H1 (cell line): ENCODE measurements around the gene KLHL24. TPM values are rescaled to one million over a fixed set of nuclear protein-coding genes. Genes with fewer than 3 reads are reported as not detected.

Source experiments
- CTCF ChIA-PET: fragments of 300-600 bp; sonication (Branson Sonifier 250); formaldehyde crosslinking; loops from one replicate; lab custom pipeline; 2021; ENCODE audit not compliant: partially characterized antibody; lab: Charles Lee
- POLR2A ChIA-PET: fragments of 300-600 bp; sonication (Branson Sonifier 250); formaldehyde crosslinking; loops from one replicate; lab custom pipeline; 2021; ENCODE audit warnings: inconsistent platforms; ENCODE audit not compliant: partially characterized antibody; lab: Charles Lee
- DNase-seq, 2 experiments: peaks; one replicate each; pipeline versions ENCODE4 v3.0.0 to v3.0.0-alpha.2; 2010 to 2022; ENCODE audit warnings: low spot score in 2 of 2, low read depth in 1 of 2, mixed read lengths in 1 of 2
- FAIRE-seq: peaks from 2 replicates; lab custom pipeline; 2011; peaks lifted over from hg19 to GRCh38; lab: Jason Lieb, UNC
- H2AFZ ChIP-seq: 2 replicates; pipeline ENCODE4 v1.8.1; 2012; ENCODE audit warnings: low read length, inconsistent platforms
- H2AK5ac ChIP-seq: 2 replicates; pipeline ENCODE4 v1.6.1; 2013; ENCODE audit warnings: low read depth, low read length
- H2BK120ac ChIP-seq: replicated peaks from 2 replicates; pipeline ENCODE3; 2013; ENCODE audit warnings: low read depth, low read length, inconsistent platforms
- H2BK12ac ChIP-seq: 2 replicates; pipeline ENCODE4 v1.6.1; 2013; ENCODE audit warnings: low read depth, low read length
- H2BK15ac ChIP-seq: 2 replicates; pipeline ENCODE4 v1.6.1; 2013; ENCODE audit warnings: low read length
- H2BK20ac ChIP-seq: 2 replicates; pipeline ENCODE4 v1.6.1; 2013; ENCODE audit warnings: low read length
- H2BK5ac ChIP-seq: 2 replicates; pipeline ENCODE4 v1.6.1; 2013; ENCODE audit warnings: low read depth, low read length
- H3K14ac ChIP-seq: 2 replicates; pipeline ENCODE4 v1.6.1; 2013; ENCODE audit warnings: inconsistent platforms; ENCODE audit not compliant: insufficient read length
- H3K18ac ChIP-seq: 2 replicates; pipeline ENCODE4 v1.6.1; 2013; ENCODE audit warnings: low read length; ENCODE audit errors: extremely low read depth
- H3K23ac ChIP-seq: 2 replicates; pipeline ENCODE4 v1.6.1; 2013; ENCODE audit warnings: inconsistent platforms; ENCODE audit not compliant: insufficient read length
- H3K23me2 ChIP-seq: 2 replicates; pipeline ENCODE4 v1.6.1; 2013; ENCODE audit warnings: low read depth, low read length
- H3K27ac ChIP-seq: 2 replicates; pipeline ENCODE4 v1.6.1; 2011; ENCODE audit warnings: low read depth, low read length, inconsistent platforms
- H3K27me3 ChIP-seq, 4 experiments: replicated peaks in 1 of 4; 1 replicate in 1 of 4; 2 replicates in 3 of 4; pipeline versions ENCODE4 v1.6.1 to v1.8.1; 2011 to 2013; ENCODE audit warnings: low read length in 3 of 4, mild to moderate bottlenecking in 3 of 4, inconsistent platforms in 2 of 4, mixed read lengths in 2 of 4, moderate library complexity in 1 of 4; ENCODE audit not compliant: control insufficient read depth in 3 of 4, insufficient read depth in 3 of 4; ENCODE audit errors: extremely low read depth in 1 of 4
- H3K36me3 ChIP-seq, 4 experiments: 2 replicates each; pipeline versions ENCODE4 v1.6.1 to v1.8.1; 2011 to 2013; ENCODE audit warnings: mild to moderate bottlenecking in 4 of 4, low read length in 3 of 4, moderate library complexity in 2 of 4, control low read depth in 1 of 4, inconsistent platforms in 1 of 4; ENCODE audit not compliant: insufficient read depth in 4 of 4, control insufficient read depth in 2 of 4
- H3K4ac ChIP-seq: replicated peaks from 2 replicates; pipeline ENCODE3; 2013; ENCODE audit warnings: low read length, low read depth, mixed read lengths, inconsistent platforms; ENCODE audit not compliant: insufficient read length
- H3K4me1 ChIP-seq, 4 experiments: replicated peaks in 1 of 4; 1 replicate in 1 of 4; 2 replicates in 3 of 4; pipeline versions ENCODE4 v1.6.1 to v1.8.1; 2011 to 2013; ENCODE audit warnings: low read length in 3 of 4, inconsistent platforms in 2 of 4, mixed read lengths in 1 of 4; ENCODE audit not compliant: insufficient read depth in 4 of 4, control insufficient read depth in 3 of 4
- H3K4me2 ChIP-seq, 2 experiments: 2 replicates each; pipeline versions ENCODE4 v1.6.1 to v1.8.1; 2011 to 2013; ENCODE audit warnings: low read depth in 2 of 2, low read length in 2 of 2, control low read depth in 1 of 2, inconsistent platforms in 1 of 2, mild to moderate bottlenecking in 1 of 2; ENCODE audit not compliant: insufficient read depth in 1 of 2
- H3K4me3 ChIP-seq, 4 experiments: fragments of 200-600, 300-600 bp in 1 of 4; sonication (generic), shearing (Covaris generic), sonication (Bioruptor Twin) in 1 of 4; 2 replicates each; pipeline versions ENCODE4 v1.5.1 to v1.8.1; 2011 to 2016; ENCODE audit warnings: low read length in 4 of 4, low read depth in 3 of 4, control low read depth in 2 of 4, inconsistent platforms in 2 of 4, mild to moderate bottlenecking in 2 of 4, mixed read lengths in 1 of 4, moderate library complexity in 1 of 4; ENCODE audit not compliant: insufficient read depth in 2 of 4; ENCODE audit errors: extremely low read depth in 1 of 4
- H3K56ac ChIP-seq: replicated peaks from 2 replicates; pipeline ENCODE3; 2013; ENCODE audit warnings: low read depth, mild to moderate bottlenecking, mixed read lengths, low read length, inconsistent platforms; ENCODE audit not compliant: insufficient read length
- H3K79me1 ChIP-seq: 2 replicates; pipeline ENCODE4 v1.6.1; 2013; ENCODE audit warnings: low read depth, low read length, control low read depth
- H3K79me2 ChIP-seq, 2 experiments: 2 replicates each; pipeline versions ENCODE4 v1.6.1 to v1.8.1; 2012 to 2013; ENCODE audit warnings: low read length in 2 of 2, mild to moderate bottlenecking in 2 of 2, inconsistent platforms in 1 of 2; ENCODE audit not compliant: insufficient read depth in 2 of 2, control insufficient read depth in 1 of 2
- H3K9ac ChIP-seq, 4 experiments: replicated peaks in 1 of 4; 1 replicate in 1 of 4; 2 replicates in 3 of 4; pipeline versions ENCODE4 v1.6.1 to v1.8.1; 2011 to 2013; ENCODE audit warnings: low read depth in 3 of 4, low read length in 3 of 4, control low read depth in 2 of 4, mild to moderate bottlenecking in 2 of 4, moderate library complexity in 2 of 4, inconsistent platforms in 1 of 4; ENCODE audit errors: extremely low read depth in 1 of 4
- H3K9me3 ChIP-seq, 2 experiments: 2 replicates each; pipeline versions ENCODE4 v1.6.1 to v1.8.1; 2012 to 2013; ENCODE audit warnings: mild to moderate bottlenecking in 2 of 2, moderate library complexity in 2 of 2, control low read depth in 1 of 2, inconsistent platforms in 1 of 2, low read depth in 1 of 2, low read length in 1 of 2, mixed read lengths in 1 of 2; ENCODE audit not compliant: insufficient read depth in 2 of 2
- H4K20me1 ChIP-seq, 2 experiments: replicated peaks in 1 of 2; 2 replicates each; pipeline versions ENCODE3 to v1.8.1; 2011 to 2013; ENCODE audit warnings: inconsistent platforms in 2 of 2, low read length in 2 of 2, mild to moderate bottlenecking in 1 of 2; ENCODE audit not compliant: insufficient read depth in 2 of 2, control insufficient read depth in 1 of 2
- H4K5ac ChIP-seq: 2 replicates; pipeline ENCODE4 v1.6.1; 2013; ENCODE audit warnings: low read length, low read depth, mixed read lengths, inconsistent platforms; ENCODE audit not compliant: insufficient read length
- H4K8ac ChIP-seq: 2 replicates; pipeline ENCODE4 v1.8.0; 2013; ENCODE audit warnings: mild to moderate bottlenecking, moderate library complexity, low read length, inconsistent platforms; ENCODE audit not compliant: insufficient read depth; ENCODE audit errors: extremely low read depth
- H4K91ac ChIP-seq: replicated peaks from 2 replicates; pipeline ENCODE3; 2013; ENCODE audit warnings: low read length, mixed read lengths, inconsistent platforms; ENCODE audit not compliant: insufficient read length
- EP300 ChIP-seq, 2 experiments: IDR thresholded peaks; 1 replicate in 1 of 2; 2 replicates in 1 of 2; pipeline ENCODE4 v1.6.1; 2011 to 2012; ENCODE audit warnings: low read depth in 2 of 2, low read length in 2 of 2, mild to moderate bottlenecking in 2 of 2, borderline replicate concordance in 1 of 2, inconsistent platforms in 1 of 2, moderate library complexity in 1 of 2
- EZH2 ChIP-seq: fragments of 200-600 bp; sonication (generic); IDR thresholded peaks from 2 replicates; pipeline ENCODE4 v1.7.1; 2012; ENCODE audit warnings: low read depth, mild to moderate bottlenecking, moderate library complexity, low read length, inconsistent platforms; ENCODE audit not compliant: severe bottlenecking
- POLR2AphosphoS5 ChIP-seq: IDR thresholded peaks from 2 replicates; pipeline ENCODE4 v1.6.1; 2011; ENCODE audit warnings: low read depth, low read length
- RAD21 ChIP-seq, 2 experiments: IDR thresholded peaks in 1 of 2; conservative IDR thresholded peaks in 1 of 2; 2 replicates each; pipeline ENCODE4 v1.6.1; 2011; ENCODE audit warnings: low read depth in 2 of 2, low read length in 2 of 2, improper control_type of control experiment in 1 of 2, inconsistent platforms in 1 of 2, mild to moderate bottlenecking in 1 of 2, moderate library complexity in 1 of 2
- RBBP5 ChIP-seq: IDR thresholded peaks from 2 replicates; pipeline ENCODE4 v1.7.1; 2012; ENCODE audit warnings: low read depth, mild to moderate bottlenecking, inconsistent platforms, low read length, moderate library complexity, borderline replicate concordance
- RXRA ChIP-seq: IDR thresholded peaks from 2 replicates; pipeline ENCODE4 v1.6.1; 2011; ENCODE audit warnings: low read depth, mild to moderate bottlenecking, low read length, moderate library complexity; ENCODE audit not compliant: insufficient read depth
- SIN3A ChIP-seq, 2 experiments: IDR thresholded peaks in 1 of 2; conservative IDR thresholded peaks in 1 of 2; 2 replicates each; pipeline ENCODE4 v1.6.1; 2011 to 2012; ENCODE audit warnings: low read length in 2 of 2, improper control_type of control experiment in 1 of 2, low read depth in 1 of 2, mild to moderate bottlenecking in 1 of 2
- SP1 ChIP-seq: IDR thresholded peaks from 2 replicates; pipeline ENCODE4 v1.6.1; 2011; ENCODE audit warnings: low read depth, low read length
- SP4 ChIP-seq: IDR thresholded peaks from 2 replicates; pipeline ENCODE4 v1.6.1; 2012; ENCODE audit warnings: low read length, inconsistent platforms
- TBP ChIP-seq: IDR thresholded peaks from 2 replicates; pipeline ENCODE4 v1.6.1; 2011; ENCODE audit warnings: low read depth, low read length, improper control_type of control experiment
- TCF12 ChIP-seq: IDR thresholded peaks from 2 replicates; pipeline ENCODE4 v1.6.1; 2011; ENCODE audit warnings: low read depth, mild to moderate bottlenecking, low read length
- TEAD4 ChIP-seq: IDR thresholded peaks from 2 replicates; pipeline ENCODE4 v1.6.1; 2012; ENCODE audit warnings: low read depth, low read length, inconsistent platforms, mixed read lengths
- USF2 ChIP-seq: IDR thresholded peaks from 2 replicates; pipeline ENCODE4 v1.6.1; 2011; ENCODE audit warnings: low read length, improper control_type of control experiment
- WGBS, 2 experiments: shearing (Covaris generic) in 1 of 2; methylation state at CpG; one replicate each; pipeline versions ENCODE4 v1.1.6 to v1.1.7; 2013 to 2015; ENCODE audit warnings: low lambda C conversion rate in 2 of 2, mixed read lengths in 2 of 2, inconsistent platforms in 1 of 2, low coverage in 1 of 2, missing lambda C conversion rate in 1 of 2; ENCODE audit not compliant: insufficient replicate concordance in 2 of 2, insufficient coverage in 1 of 2, insufficient read length in 1 of 2; ENCODE audit errors: extremely low coverage in 1 of 2, missing lambda C conversion rate in 1 of 2; 5-methylcytosine and 5-hydroxymethylcytosine counted together
- polyA plus RNA-seq, 7 experiments: library from polyadenylated mRNA; depleted of rRNA in 3 of 7; stranded (reverse) in 5 of 7; unstranded in 2 of 7; fragments of >200 nt in 5 of 7; fragments of 200-250 nt in 2 of 7; gene quantifications; 1 replicate in 5 of 7; 2 replicates in 1 of 7; 4 replicates in 1 of 7; pipeline versions ENCODE4 v1.2.1 to v1.2.3, GENCODE V29; 2011 to 2013; ENCODE audit warnings: missing spikeins in 2 of 7, mixed read lengths in 2 of 7
- total RNA-seq: library from RNA; stranded (reverse); fragmentation: NEBNext Ultra II Directional; extraction: Animal tissue kit (Norgen Biotek cat#: 25700); gene quantifications from 2 replicates; pipeline ENCODE4 v1.2.1, GENCODE V29; 2021

The KLHL24 gene
- total and polyA plus RNA-seq, 2 of the 8 experiments (the other 6 are each of a cell fraction or from before 2014, with no cell fraction given): 12.5 to 36.2 TPM

- Histone ChIP-seq H2BK120ac (no peak overlapping the region), H3K23me2 (no peaks in the 10 kb centered on the region), H3K36me3 (peaks cover 10 to 75% (median 45%) of the 10 kb centered on the region in 4 experiments), H2BK12ac (no peak overlapping the region), H3K79me1 (no peaks in the 10 kb centered on the region), H3K56ac (no peak overlapping the region), H3K27me3 (no peaks in the 10 kb centered on the region), H3K9me3 (no peaks in the 10 kb centered on the region), H2BK20ac (no peak overlapping the region), H2BK15ac (no peak overlapping the region), H3K9ac (no peak overlapping the region), H4K5ac (no peak overlapping the region), H3K4ac (no peak overlapping the region), H4K20me1 (peaks cover 0 to 4% of the 10 kb centered on the region in 2 experiments), H3K4me2 (no peak overlapping the region), H3K18ac (no peak overlapping the region), H2AK5ac (no peak overlapping the region), H4K91ac (no peak overlapping the region), H3K4me1 (no peaks in the 10 kb centered on the region), H3K79me2 (peaks cover 0 to 5% of the 10 kb centered on the region in 2 experiments; a peak in 1 of 4 replicates), H2AFZ (no peak overlapping the region), H4K8ac (no peak overlapping the region), H3K23ac (no peak overlapping the region), H2BK5ac (no peak overlapping the region), H3K4me3 (no peak overlapping the region), H3K14ac (no peak overlapping the region), H3K27ac (no peak overlapping the region)
- ChIA-PET POLR2A (interaction anchor here (1.0 kb wide), 1 partner anchor 11 kb away, joined by 4 read pairs; no protein-coding TSS in a partner anchor), CTCF (interaction anchor here (1.5 kb wide), 1 partner anchor 10 kb away, joined by 3 read pairs; no protein-coding TSS in a partner anchor)
- WGBS, 2 experiments: 89% methylated on average over 5 of the region's 5 CpGs; no CpG with 5 or more reads in 1 of the 2 experiments
- FAIRE-seq (no peak), DNase-seq (no peak)
- no peak for TF ChIP-seq USF2
- TF ChIP-seq RAD21 (IDR thresholded peaks at IDR 0.05 in 1 of 2, conservative IDR thresholded peaks at IDR 0.05 in 1 of 2; ENCODE audit: low read depth in 2 of 2, low read length in 2 of 2): no peak
- no peak for TF ChIP-seq EP300 (IDR thresholded peaks at IDR 0.05; ENCODE audit: borderline replicate concordance in 1 of 2, low read depth in 2 of 2, low read length in 2 of 2)
- no peak for TF ChIP-seq SP4
- TF ChIP-seq TEAD4: no peak
- no peak for TF ChIP-seq TBP
- no peak for TF ChIP-seq RXRA
- TF ChIP-seq POLR2AphosphoS5: no peak
- no peak for TF ChIP-seq TCF12
- TF ChIP-seq SIN3A (conservative IDR thresholded peaks at IDR 0.05 in 1 of 2, IDR thresholded peaks at IDR 0.05 in 1 of 2; ENCODE audit: low read depth in 1 of 2, low read length in 2 of 2): no peak
- TF ChIP-seq RBBP5: no peak
- TF ChIP-seq SP1: no peak
- TF ChIP-seq EZH2: no peak
Measured at GRCh38 chr3:183731611-183732010, 96.2 kb downstream of the KLHL24 start.
